ENCODE data around the gene FKBP1B. TPM values are rescaled to one million over a fixed set of nuclear protein-coding genes. Genes with fewer than 3 reads are reported as not detected.
"Not testable (repeated sequence)": the region's sequence is repeated elsewhere in the genome, so short reads cannot be mapped to it uniquely, and the experiment has no call there.

FKBP1B gene
- total RNA-seq, 1 donor from 2014 or later, result 7.7 TPM

DNA sequence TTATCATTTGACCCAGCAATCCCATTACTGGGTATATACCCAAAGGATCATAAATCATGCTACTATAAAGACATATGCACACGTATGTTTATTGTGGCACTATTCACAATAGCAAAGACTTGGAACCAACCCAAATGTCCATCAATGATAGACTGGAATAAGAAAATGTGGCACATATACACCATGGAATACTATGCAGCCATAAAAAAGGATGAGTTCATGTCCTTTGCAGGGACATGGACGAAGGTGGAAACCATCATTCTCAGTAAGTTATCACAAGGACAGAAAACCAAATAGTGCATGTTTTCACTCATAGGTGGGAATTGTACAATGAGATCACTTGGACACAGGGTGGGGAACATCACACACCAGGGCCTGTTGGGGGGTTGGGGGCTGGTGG is 51.2 kb downstream of the FKBP1B start:
- not testable (repeated sequence) for DNase-seq (ENCODE audit: low read depth in 2 of 2)

DNA sequence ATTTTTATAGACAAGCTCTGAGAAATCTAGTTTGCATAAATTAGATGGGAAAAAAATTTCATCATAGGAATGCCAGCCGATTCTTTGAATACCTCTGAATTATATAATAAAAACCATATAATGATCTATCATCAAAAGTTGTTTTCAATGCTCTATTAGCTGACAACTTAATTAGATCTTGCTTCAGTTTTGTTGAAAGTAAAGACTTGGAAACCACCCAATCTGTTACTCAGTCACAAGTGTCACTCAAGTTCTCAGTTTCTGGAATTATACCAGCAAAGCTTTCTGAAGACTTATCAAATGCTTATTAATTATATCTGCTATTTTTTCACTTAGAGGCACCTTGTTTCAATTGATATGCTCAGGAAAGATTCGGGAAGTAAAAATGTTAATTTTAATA is 52.5 kb downstream of the FKBP1B start:
- DNase-seq (ENCODE audit: low read depth in 2 of 2), result no peak

DNA sequence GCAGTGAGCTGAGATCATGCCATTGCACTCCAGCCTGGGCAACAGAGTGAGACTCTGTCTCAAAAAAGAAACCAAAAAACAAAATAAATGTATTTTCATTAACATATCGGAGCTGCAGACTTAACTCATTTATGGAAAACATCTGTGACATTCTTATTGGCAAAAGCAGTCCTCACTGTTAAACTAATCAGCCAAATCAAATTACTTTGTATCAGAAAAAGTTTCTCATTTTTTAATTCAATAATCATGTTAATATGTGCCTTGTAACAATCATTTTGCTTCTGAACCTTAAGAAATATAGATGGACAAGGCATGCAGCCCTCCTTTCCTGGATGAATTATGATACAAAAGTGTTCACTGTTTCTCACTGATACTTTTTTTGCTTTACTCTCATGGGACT is 53.1 kb downstream of the FKBP1B start:
- no peak for DNase-seq (ENCODE audit: low read depth in 2 of 2)

- DNase-seq (ENCODE audit: low read depth in 2 of 2), result no peak
These were observed 54.6 kb downstream of the FKBP1B start for GRCh38 chr2:24104110-24104650.

DNA sequence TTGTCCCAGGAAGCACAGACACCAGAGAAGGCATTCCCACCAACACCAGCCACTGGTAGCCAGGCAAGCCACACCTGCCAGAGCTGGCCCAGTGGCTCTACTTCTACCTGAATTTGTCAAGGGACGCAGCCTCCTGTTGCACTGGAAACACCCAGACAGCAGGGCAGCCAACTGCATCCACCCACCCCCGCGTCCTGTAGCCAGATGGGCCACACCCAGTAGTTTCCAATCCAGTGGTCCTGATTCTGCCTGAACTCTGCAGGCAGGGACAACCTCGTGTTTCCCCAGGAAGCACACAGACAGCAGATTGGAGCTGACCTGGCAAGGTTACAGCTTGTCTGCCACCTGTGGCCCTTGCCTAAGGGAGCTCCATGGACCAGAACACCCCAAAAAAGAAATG is 55.4 kb downstream of the FKBP1B start:
- DNase-seq (ENCODE audit: low read depth in 2 of 2), result no peak

DNA sequence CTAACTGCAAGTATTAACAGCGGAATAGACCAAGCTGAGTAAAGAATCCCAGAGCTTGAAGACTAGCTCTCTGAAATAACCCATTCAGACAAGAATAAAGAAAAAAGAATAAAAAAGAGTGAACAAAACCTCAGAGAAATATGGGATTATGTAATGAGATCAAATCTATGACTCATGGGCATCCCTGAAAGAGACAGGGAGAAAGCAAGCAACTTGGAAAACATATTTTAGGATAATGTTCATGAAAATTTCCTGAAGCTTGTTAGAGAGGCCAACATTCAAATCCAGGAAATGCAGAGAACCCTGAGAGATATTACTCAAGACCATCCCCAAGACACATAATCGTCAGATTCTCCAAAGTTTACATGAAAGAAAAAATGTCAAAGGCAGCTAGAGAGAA is 56.3 kb downstream of the FKBP1B start:
- DNase-seq (ENCODE audit: low read depth in 2 of 2), result no peak

DNA sequence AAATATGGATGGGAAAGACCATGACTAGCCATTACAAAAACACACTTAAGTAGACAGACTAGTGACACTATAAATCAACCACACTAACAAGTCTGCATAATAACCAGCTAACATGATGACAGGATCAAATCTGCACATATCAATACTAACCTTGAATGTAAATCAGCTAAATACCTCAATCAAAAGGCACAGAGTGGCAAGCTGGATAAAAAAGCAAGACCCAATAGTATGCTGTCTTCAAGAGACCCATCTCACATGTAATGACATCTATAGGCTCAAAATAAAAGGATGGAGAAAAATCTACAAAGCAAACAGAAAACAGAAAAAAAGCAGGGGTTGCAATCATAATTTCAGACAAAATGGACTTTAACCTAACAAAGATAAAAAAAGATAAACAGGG is 57.2 kb downstream of the FKBP1B start:
- DNase-seq (ENCODE audit: low read depth in 2 of 2), result no peak

GRCh38 chr2:24107336-24107735 is 57.8 kb downstream of the FKBP1B start:
- no peak for DNase-seq (ENCODE audit: low read depth in 2 of 2)

GRCh38 chr2:24109431-24109830 is 59.9 kb downstream of the FKBP1B start:
- DNase-seq (ENCODE audit: low read depth in 2 of 2), result not testable (repeated sequence)

- DNase-seq (ENCODE audit: low read depth in 2 of 2), result no peak
These were observed 61.2 kb downstream of the FKBP1B start for GRCh38 chr2:24110660-24111303.

DNA sequence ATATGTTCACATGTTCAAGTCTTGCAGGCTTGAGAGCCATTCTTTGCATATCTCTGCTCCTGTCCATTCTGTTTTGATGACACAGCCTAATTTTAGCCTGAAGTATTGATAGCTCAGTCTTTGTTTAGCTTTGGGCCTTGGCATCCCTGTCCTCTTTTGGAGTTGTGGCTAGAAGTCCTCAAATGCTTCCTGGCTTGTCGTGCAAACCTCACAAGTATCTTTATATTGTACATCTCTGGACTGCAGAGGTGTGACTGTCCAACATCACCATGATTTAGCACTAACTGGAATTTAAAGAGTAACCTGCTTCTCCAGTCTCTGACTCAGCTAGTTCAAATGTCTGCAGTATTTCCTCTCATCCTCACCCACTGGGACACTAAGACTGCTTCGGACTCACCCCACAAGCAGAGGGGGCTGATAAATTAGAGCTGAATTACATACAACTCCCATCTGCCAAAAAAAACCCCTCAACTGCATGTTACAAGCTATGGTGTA is 61.9 kb downstream of the FKBP1B start:
- no peak for DNase-seq (ENCODE audit: low read depth in 2 of 2)

Other genes starting within 250 kb of the FKBP1B start
- 9.2 and 10.5 TPM in 2 replicates for gene ATAD2B, start 122.6 kb upstream of the FKBP1B start, total RNA-seq
- gene UBXN2A, start 109.3 kb upstream of the FKBP1B start, total RNA-seq, result 8.3 and 8.5 TPM in 2 replicates
- under 0.01 and 0.26 TPM in 2 replicates for gene MFSD2B, start 39.7 kb upstream of the FKBP1B start, total RNA-seq
- gene WDCP, start 2.4 kb upstream of the FKBP1B start, total RNA-seq, result 8.2 and 8.7 TPM in 2 replicates
- gene SF3B6, start 26.6 kb downstream of the FKBP1B start, total RNA-seq, result 106 and 139 TPM in 2 replicates
- 42.1 and 55.3 TPM in 2 replicates for gene TP53I3, start 35.1 kb downstream of the FKBP1B start, total RNA-seq
- 0.26 and 0.51 TPM in 2 replicates for gene PFN4, start 73.6 kb downstream of the FKBP1B start, total RNA-seq
- gene FAM228B, start 73.7 kb downstream of the FKBP1B start, total RNA-seq, result 3.0 and 3.8 TPM in 2 replicates
- gene FAM228A, start 125.3 kb downstream of the FKBP1B start, total RNA-seq, result 0.13 TPM in 2 replicates

Measured in dermis microvascular lymphatic vessel endothelial cell (primary cell).